Mucosa of rectum (tissue), 2 donors: ENCODE results near the gene TNNC1.
A peak's percentile ranks its signal among the peaks of the same experiment; 100 is the strongest.

Experiments used
- H3K27ac ChIP-seq, 2 donors: one replicate each; pipeline ENCODE4 v1.7.0; 2013; ENCODE audit warnings: inconsistent platforms in 2 of 2, low read depth in 2 of 2, low read length in 2 of 2
- H3K27me3 ChIP-seq, 2 donors: one replicate each; pipeline ENCODE4 v1.7.0; 2013; ENCODE audit warnings: low read length in 2 of 2; ENCODE audit not compliant: control insufficient read depth in 2 of 2, insufficient read depth in 2 of 2
- H3K36me3 ChIP-seq, 2 donors: one replicate each; pipeline ENCODE4 v1.7.0; 2013; ENCODE audit warnings: low read length in 2 of 2; ENCODE audit not compliant: control insufficient read depth in 2 of 2, insufficient read depth in 2 of 2
- H3K4me1 ChIP-seq, 2 donors: one replicate each; pipeline ENCODE4 v1.7.0; 2013; ENCODE audit warnings: low read length in 2 of 2, mild to moderate bottlenecking in 1 of 2; ENCODE audit not compliant: control insufficient read depth in 2 of 2, insufficient read depth in 2 of 2
- H3K4me3 ChIP-seq, 2 donors: one replicate each; pipeline ENCODE4 v1.7.0; 2013; ENCODE audit warnings: low read length in 2 of 2
- H3K9ac ChIP-seq, 2 donors: one replicate each; pipeline ENCODE4 v1.7.0; 2013; ENCODE audit warnings: low read length in 2 of 2, low read depth in 1 of 2, mild to moderate bottlenecking in 1 of 2
- H3K9me3 ChIP-seq, 2 donors: one replicate each; pipeline ENCODE4 v1.7.0; 2013; ENCODE audit warnings: low read length in 2 of 2; ENCODE audit not compliant: control insufficient read depth in 2 of 2
- donor health status: healthy.
- donor health status: Normal muscosa, but diverticular disease.

Gene TNNC1

DNA sequence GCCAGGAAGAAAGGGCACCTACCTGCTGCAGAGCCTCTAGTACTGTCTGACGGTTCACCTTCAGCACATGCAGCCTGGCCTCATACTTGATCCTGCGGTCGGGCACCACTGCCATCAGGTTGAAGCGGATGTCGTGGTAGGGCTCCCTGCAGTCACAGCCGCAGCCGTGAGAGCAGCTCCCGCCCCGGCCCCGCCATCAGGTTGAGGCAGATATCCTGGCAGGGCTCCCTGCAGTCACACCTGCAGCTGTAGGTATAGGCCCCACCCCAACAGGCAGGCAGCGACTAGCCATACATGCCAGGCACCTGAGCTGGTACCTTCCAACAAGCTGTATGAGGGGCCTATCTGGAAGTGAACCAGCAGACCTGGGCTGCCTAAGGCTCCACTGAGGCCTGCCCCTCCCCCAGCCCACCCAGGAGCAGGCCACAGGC lies 47.6 kb downstream of the TNNC1 start:
- Histone ChIP-seq H3K4me1 (peaks cover 27 to 33% of the 10 kb centered on the region in 2 donors), H3K9me3 (no peaks in the 10 kb centered on the region), H3K9ac (peak overlapping the region in 1 of 2 donors; percentile 26), H3K36me3 (peaks cover 50 to 65% of the 10 kb centered on the region in 2 donors), H3K4me3 (peak overlapping the region; percentile 26 to 36), H3K27me3 (no peaks in the 10 kb centered on the region), H3K27ac (peak overlapping the region; percentile 59 to 82)

DNA sequence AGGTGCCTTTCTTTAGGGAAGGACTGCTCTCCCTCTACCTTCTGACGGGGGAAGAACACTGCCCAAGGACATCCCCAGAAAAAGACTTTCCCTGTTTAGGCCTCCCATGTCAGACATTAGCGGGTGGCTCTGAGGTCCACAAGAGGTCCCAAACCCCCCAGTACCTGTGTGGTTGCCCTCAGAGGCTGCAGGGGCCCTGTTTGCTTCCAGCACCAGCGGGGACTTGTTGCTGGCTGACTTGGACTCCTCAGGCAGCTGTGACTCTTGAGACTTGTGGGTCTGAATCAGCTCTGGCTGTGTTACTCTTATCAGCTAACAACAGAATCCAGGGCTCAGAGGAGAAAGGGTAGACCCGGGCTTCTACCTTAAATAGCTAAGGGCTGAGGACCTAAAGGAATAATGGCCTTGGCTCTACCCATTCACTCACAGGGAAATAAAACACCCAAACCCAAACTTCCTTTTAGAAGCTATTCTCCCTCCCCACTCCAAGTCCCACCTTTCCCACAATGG lies 48.2 kb downstream of the TNNC1 start:
- H3K4me3 ChIP-seq, result peak overlapping the region in 1 of 2 donors; percentile 26
- H3K27ac ChIP-seq, result peak overlapping the region; percentile 59 to 82
- H3K9ac ChIP-seq, result peak overlapping the region; percentile 5 to 26
- no peaks in the 10 kb centered on the region for H3K27me3 ChIP-seq
- H3K4me1 ChIP-seq, result peaks cover 27 to 34% of the 10 kb centered on the region in 2 donors
- peaks cover 56 to 66% of the 10 kb centered on the region in 2 donors for H3K36me3 ChIP-seq
- no peaks in the 10 kb centered on the region for H3K9me3 ChIP-seq

DNA sequence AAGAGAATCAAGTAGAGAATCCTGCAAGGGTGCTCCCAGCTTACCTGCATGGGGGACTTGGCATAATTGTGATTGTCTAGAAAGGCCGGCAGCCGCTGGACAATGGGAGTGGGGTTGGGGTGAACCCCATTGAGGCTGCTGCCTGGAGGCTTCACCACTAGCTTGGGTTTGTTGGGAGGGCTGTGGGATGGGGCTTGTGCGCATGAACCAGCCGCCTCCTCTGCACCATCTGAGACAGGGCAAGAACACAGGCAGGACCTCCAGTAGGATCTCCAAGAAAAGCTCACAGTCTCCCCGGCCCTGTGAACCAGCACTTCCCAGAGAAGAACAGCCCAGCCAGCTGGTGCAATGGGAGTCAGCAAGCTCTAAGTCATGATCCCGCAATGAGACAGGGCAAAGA lies 48.8 kb downstream of the TNNC1 start:
- Histone ChIP-seq H3K27ac (no peak overlapping the region), H3K4me3 (no peak overlapping the region), H3K9me3 (no peaks in the 10 kb centered on the region), H3K27me3 (no peaks in the 10 kb centered on the region), H3K9ac (no peak overlapping the region), H3K36me3 (peaks cover 61 to 69% of the 10 kb centered on the region in 2 donors), H3K4me1 (peaks cover 27 to 37% of the 10 kb centered on the region in 2 donors)

DNA sequence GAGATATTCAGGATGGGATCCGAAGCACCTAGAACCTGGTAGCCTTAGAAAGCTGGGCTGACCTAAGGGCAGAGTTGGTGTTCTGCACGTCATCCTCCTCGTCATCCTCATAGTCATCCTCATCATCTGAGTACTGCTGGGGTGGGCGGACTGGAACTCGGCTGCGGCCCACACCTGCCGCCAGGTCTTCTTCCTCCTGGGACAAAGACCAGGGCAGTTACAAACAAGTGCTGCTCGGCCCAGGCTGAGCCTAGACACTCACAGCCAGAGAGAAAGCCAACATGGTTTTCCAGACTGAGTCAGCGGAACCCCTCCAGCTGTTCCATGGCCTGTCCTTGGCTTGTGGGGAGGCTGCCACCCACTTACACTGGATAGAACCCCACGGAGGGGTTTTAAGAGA lies 49.5 kb downstream of the TNNC1 start:
- H3K27me3 ChIP-seq, result no peaks in the 10 kb centered on the region
- peaks cover 61 to 71% of the 10 kb centered on the region in 2 donors for H3K36me3 ChIP-seq
- no peak overlapping the region for H3K4me3 ChIP-seq
- no peaks in the 10 kb centered on the region for H3K9me3 ChIP-seq
- no peak overlapping the region for H3K9ac ChIP-seq
- peaks cover 31 to 40% of the 10 kb centered on the region in 2 donors for H3K4me1 ChIP-seq
- no peak overlapping the region for H3K27ac ChIP-seq

DNA sequence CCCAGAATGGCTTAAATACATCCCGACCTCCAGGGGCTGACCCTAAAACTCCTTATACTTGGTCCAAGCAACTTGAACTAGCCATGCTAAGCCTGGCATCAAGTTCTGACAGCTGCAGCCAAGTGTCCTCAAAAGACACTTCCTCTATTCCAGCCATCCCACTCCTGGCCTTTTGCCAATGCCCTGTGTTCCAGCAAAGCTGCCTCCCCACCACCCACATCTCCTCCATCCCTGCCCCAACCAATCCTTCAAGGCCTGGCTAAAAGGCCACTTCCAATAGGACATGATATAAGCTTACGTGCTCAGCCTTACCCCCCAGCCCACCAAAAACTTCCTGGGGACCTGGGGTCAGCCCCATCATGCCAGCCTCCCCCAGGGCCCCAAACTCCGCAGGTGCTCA lies 49.9 kb downstream of the TNNC1 start:
- Histone ChIP-seq H3K9ac (no peak overlapping the region), H3K4me1 (peaks cover 26 to 36% of the 10 kb centered on the region in 2 donors), H3K27ac (no peak overlapping the region), H3K9me3 (no peaks in the 10 kb centered on the region), H3K4me3 (no peak overlapping the region), H3K27me3 (no peaks in the 10 kb centered on the region), H3K36me3 (peaks cover 61 to 71% of the 10 kb centered on the region in 2 donors)

DNA sequence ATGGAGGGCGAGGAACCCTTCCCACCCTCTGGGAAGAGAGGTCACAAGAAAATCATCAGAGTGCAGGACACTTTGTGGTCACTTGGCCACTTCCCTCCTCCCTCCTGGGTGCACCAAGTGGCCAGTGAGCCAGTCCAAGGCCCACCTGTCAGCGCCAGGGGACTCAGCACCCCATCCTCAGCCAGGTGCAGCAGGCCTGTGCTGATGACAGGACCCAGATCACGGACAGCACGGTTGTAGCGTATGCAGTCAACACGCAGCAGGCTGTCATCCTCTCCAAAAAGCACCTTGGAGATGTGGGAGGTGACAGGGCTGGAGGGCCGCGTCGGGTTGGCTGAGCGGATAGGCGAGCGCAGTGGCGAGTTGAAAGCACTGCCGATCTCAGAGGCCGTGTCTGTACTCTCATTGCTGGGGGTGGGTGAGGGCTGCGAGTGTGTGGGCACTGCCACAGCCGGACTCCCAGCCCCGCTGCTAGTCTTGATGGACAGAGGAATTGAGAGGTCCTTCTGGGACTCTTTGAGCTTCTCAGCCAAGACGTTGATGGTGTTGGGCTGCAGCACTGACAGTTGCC lies 50.5 kb downstream of the TNNC1 start:
- no peaks in the 10 kb centered on the region for H3K9me3 ChIP-seq
- peaks cover 21 to 30% of the 10 kb centered on the region in 2 donors for H3K4me1 ChIP-seq
- H3K4me3 ChIP-seq, result no peak overlapping the region
- peaks cover 61 to 70% of the 10 kb centered on the region in 2 donors for H3K36me3 ChIP-seq
- H3K27me3 ChIP-seq, result no peaks in the 10 kb centered on the region
- no peak overlapping the region for H3K9ac ChIP-seq
- no peak overlapping the region for H3K27ac ChIP-seq

DNA sequence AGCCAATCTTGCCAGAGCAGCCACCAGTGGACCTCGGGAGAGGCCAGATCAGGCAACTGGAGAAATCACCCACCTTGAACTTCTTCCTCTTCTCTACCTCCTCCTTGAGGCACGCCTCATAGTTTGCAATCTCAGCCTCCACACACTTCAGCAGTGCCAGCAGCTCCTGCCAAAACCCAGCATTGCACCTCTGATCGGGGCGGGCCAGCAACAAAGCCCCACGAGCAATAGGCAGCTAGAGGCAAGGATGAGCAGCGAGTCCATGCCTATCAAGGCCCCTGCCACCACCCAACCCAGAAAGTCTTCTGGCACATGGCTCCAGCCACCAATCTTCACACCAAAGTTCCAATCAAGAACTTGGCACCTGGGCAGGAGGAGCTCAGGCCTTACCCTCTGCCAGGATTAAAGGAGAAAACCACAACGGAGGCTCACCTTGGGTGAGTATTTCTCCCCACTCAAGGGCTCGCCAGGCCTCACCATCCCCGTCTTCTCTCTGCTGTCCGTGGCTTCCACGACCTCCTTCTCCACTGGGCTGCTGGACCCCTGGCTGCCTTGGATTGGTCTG lies 51.1 kb downstream of the TNNC1 start:
- Histone ChIP-seq H3K27ac (no peak overlapping the region), H3K9me3 (no peaks in the 10 kb centered on the region), H3K27me3 (no peaks in the 10 kb centered on the region), H3K36me3 (peaks cover 60 to 71% of the 10 kb centered on the region in 2 donors), H3K4me1 (peaks cover 16 to 27% of the 10 kb centered on the region in 2 donors), H3K9ac (no peak overlapping the region), H3K4me3 (no peak overlapping the region)

DNA sequence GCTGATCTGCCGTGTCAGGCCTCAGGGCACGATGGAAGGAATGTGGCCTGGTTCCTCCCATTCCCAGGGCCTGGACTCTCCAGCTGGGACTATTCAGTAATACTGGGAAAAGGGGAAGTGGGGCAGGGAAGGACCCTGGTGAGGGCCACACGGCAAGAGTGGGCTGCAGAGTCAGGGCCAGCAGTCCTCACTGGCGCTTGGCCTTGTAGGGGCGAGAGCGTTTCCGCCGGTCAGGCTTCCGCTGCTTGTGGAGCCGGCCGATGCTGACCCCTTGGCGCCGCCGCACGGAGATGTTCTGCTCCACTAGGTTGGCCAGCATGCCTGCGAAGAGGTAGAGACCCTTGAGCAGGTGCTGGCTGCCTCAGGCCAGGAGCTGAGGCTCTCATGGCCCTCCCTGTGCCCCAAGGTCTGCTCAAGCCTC lies 51.7 kb downstream of the TNNC1 start:
- no peaks in the 10 kb centered on the region for H3K27me3 ChIP-seq
- no peak overlapping the region for H3K9ac ChIP-seq
- H3K36me3 ChIP-seq, result peaks cover 54 to 67% of the 10 kb centered on the region in 2 donors

DNA sequence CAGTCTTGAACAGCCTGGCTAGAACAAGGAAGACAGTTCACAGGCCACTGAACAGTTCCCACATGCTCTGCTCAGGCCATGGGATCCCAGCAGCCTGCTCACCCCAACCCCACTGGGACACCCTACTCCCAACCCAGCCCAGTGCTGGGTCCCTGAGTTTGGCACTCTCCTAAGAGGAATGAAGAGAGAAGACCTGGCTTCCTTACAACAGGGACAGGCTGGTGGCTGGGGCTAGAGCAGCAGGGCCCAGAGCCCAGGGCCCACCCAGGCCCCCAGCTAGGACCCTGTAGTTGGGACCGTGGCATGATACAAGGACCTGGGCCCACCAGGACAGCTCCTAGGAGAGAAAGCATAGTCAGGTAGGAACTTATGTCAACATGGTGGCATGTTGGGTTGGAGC lies 52.3 kb downstream of the TNNC1 start:
- Histone ChIP-seq H3K36me3 (peaks cover 54 to 62% of the 10 kb centered on the region in 2 donors), H3K27me3 (no peaks in the 10 kb centered on the region), H3K9ac (no peak overlapping the region), H3K27ac (no peak overlapping the region), H3K9me3 (no peaks in the 10 kb centered on the region), H3K4me3 (no peak overlapping the region), H3K4me1 (peaks cover 15 to 20% of the 10 kb centered on the region in 2 donors)

More for the DNA sequence above, 51.7 kb downstream of the TNNC1 start:
- Histone ChIP-seq H3K9me3 (no peaks in the 10 kb centered on the region), H3K4me1 (peaks cover 15 to 26% of the 10 kb centered on the region in 2 donors), H3K4me3 (no peak overlapping the region), H3K27ac (no peak overlapping the region)
